Fibroblast of lung (primary cell): ENCODE data around the gene MYBPH. TPM values are rescaled to one million over a fixed set of nuclear protein-coding genes. Genes with fewer than 3 reads are reported as not detected.

Experiments
- DNase-seq, 2 donors: peaks; one replicate each; pipeline versions ENCODE4 v3.0.0 to v3.0.0-alpha.2; 2010; ENCODE audit warnings: low read depth in 2 of 2
- H2AFZ ChIP-seq: 2 replicates; pipeline ENCODE4 v1.5.1; 2012; ENCODE audit warnings: low read length, control low read depth, inconsistent platforms
- H3K27ac ChIP-seq: 2 replicates; pipeline ENCODE4 v1.5.1; 2011; ENCODE audit warnings: low read length, control low read depth; ENCODE audit not compliant: insufficient read depth
- H3K27me3 ChIP-seq: 2 replicates; pipeline ENCODE4 v1.5.1; 2011; ENCODE audit warnings: mild to moderate bottlenecking, low read length; ENCODE audit not compliant: control insufficient read depth, insufficient read depth
- H3K36me3 ChIP-seq: 2 replicates; pipeline ENCODE4 v1.5.1; 2011; ENCODE audit warnings: low read length; ENCODE audit not compliant: control insufficient read depth, insufficient read depth
- H3K4me1 ChIP-seq: 2 replicates; pipeline ENCODE4 v1.5.1; 2011; ENCODE audit warnings: low read length; ENCODE audit not compliant: control insufficient read depth, insufficient read depth; ENCODE audit errors: extremely low read depth
- H3K4me2 ChIP-seq: 2 replicates; pipeline ENCODE4 v1.5.1; 2011; ENCODE audit warnings: low read length, control low read depth; ENCODE audit not compliant: insufficient read depth; ENCODE audit errors: extremely low read depth
- H3K4me3 ChIP-seq, 4 experiments: fragments of 200-600 bp in 1 of 4; sonication (generic) in 1 of 4; replicated peaks in 1 of 4; 2 replicates each; pipeline ENCODE4 v1.5.1; 2011 to 2016; ENCODE audit warnings: low read length in 4 of 4, low read depth in 3 of 4, mild to moderate bottlenecking in 3 of 4, control low read depth in 2 of 4, inconsistent platforms in 1 of 4, mixed read lengths in 1 of 4; ENCODE audit not compliant: insufficient read depth in 1 of 4; ENCODE audit errors: control extremely low read depth in 1 of 4
- H3K79me2 ChIP-seq: 2 replicates; pipeline ENCODE4 v1.5.1; 2012; ENCODE audit warnings: mild to moderate bottlenecking, low read length, inconsistent platforms; ENCODE audit not compliant: control insufficient read depth, insufficient read depth
- H3K9ac ChIP-seq: 2 replicates; pipeline ENCODE4 v1.5.1; 2011; ENCODE audit warnings: mild to moderate bottlenecking, low read length, control low read depth; ENCODE audit not compliant: insufficient read depth
- H3K9me3 ChIP-seq: 2 replicates; pipeline ENCODE4 v1.5.1; 2012; ENCODE audit warnings: low read depth, low read length; ENCODE audit not compliant: control insufficient read depth, insufficient read depth
- H4K20me1 ChIP-seq: 2 replicates; pipeline ENCODE4 v1.5.1; 2011; ENCODE audit warnings: low read length; ENCODE audit not compliant: control insufficient read depth, insufficient read depth; ENCODE audit errors: extremely low read depth
- CTCF ChIP-seq, 2 donors: IDR thresholded peaks in 1 of 2; conservative IDR thresholded peaks in 1 of 2; 1 replicate in 1 of 2; 2 replicates in 1 of 2; pipeline ENCODE4 v1.5.1; 2011 to 2012; ENCODE audit warnings: low read length in 2 of 2, control low read depth in 1 of 2, inconsistent platforms in 1 of 2, low read depth in 1 of 2, mild to moderate bottlenecking in 1 of 2
- EZH2 ChIP-seq: IDR thresholded peaks from 2 replicates; pipeline ENCODE4 v1.5.1; 2012; ENCODE audit warnings: low read length, control low read depth, mild to moderate bottlenecking; ENCODE audit errors: missing control alignments
- polyA plus RNA-seq, 2 donors: library from polyadenylated mRNA; depleted of rRNA in 1 of 2; stranded (reverse) in 1 of 2; unstranded in 1 of 2; fragments of >200 nt; gene quantifications; 2 replicates each; pipeline ENCODE4 v1.2.1, GENCODE V29; 2011 to 2012; ENCODE audit warnings: missing spikeins in 1 of 2
- total RNA-seq: library from RNA; depleted of rRNA; stranded (reverse); fragments of >200 nt; gene quantifications from 2 replicates; pipeline ENCODE4 v1.2.1, GENCODE V29; 2014

Gene MYBPH
- total and polyA plus RNA-seq, 2 donors (not counting 1 experiment from before 2014, with no cell fraction given): 0.17 to 5.5 TPM

- Histone ChIP-seq H3K36me3 (no peaks in the 10 kb centered on the region), H3K9ac (no peak overlapping the region), H3K27me3 (no peaks in the 10 kb centered on the region), H3K4me3 (no peak overlapping the region), H3K4me2 (no peak overlapping the region), H3K27ac (no peak overlapping the region), H3K9me3 (no peaks in the 10 kb centered on the region), H2AFZ (no peak overlapping the region), H4K20me1 (no peaks in the 10 kb centered on the region), H3K79me2 (no peaks in the 10 kb centered on the region), H3K4me1 (peaks cover 10% of the 10 kb centered on the region)
- DNase-seq: no peak
- no peak for TF ChIP-seq EZH2
- TF ChIP-seq CTCF (conservative IDR thresholded peaks at IDR 0.05 in 1 of 2, IDR thresholded peaks at IDR 0.05 in 1 of 2; ENCODE audit: low read depth in 1 of 2, low read length in 2 of 2): peak in 1 of 2 donors; percentile 28
These were observed 27.5 kb downstream of the MYBPH start for GRCh38 chr1:203148127-203148526.

- no peak overlapping the region for H3K4me3 ChIP-seq
- H3K4me2 ChIP-seq: no peak overlapping the region
- DNase-seq: no peak
- no peaks in the 10 kb centered on the region for H4K20me1 ChIP-seq
- H3K9me3 ChIP-seq: no peaks in the 10 kb centered on the region
- no peak overlapping the region for H3K27ac ChIP-seq
- H2AFZ ChIP-seq: no peak overlapping the region
- no peaks in the 10 kb centered on the region for H3K79me2 ChIP-seq
- TF ChIP-seq EZH2 (no peak), CTCF (conservative IDR thresholded peaks at IDR 0.05 in 1 of 2, IDR thresholded peaks at IDR 0.05 in 1 of 2; ENCODE audit: low read depth in 1 of 2, low read length in 2 of 2) (no peak)
- H3K36me3 ChIP-seq: no peaks in the 10 kb centered on the region
- H3K4me1 ChIP-seq: peaks cover 6% of the 10 kb centered on the region
- no peaks in the 10 kb centered on the region for H3K27me3 ChIP-seq
- no peak overlapping the region for H3K9ac ChIP-seq
These were observed 28.2 kb downstream of the MYBPH start for GRCh38 chr1:203147376-203147775.

GRCh38 chr1:203146537-203146936, 29.1 kb downstream of the MYBPH start:
- no peak overlapping the region for H3K27ac ChIP-seq
- DNase-seq: no peak
- no peak overlapping the region for H3K4me3 ChIP-seq
- no peaks in the 10 kb centered on the region for H3K36me3 ChIP-seq
- H4K20me1 ChIP-seq: no peaks in the 10 kb centered on the region
- no peak overlapping the region for H2AFZ ChIP-seq
- H3K27me3 ChIP-seq: no peaks in the 10 kb centered on the region
- H3K9me3 ChIP-seq: no peaks in the 10 kb centered on the region
- no peak overlapping the region for H3K4me2 ChIP-seq
- H3K9ac ChIP-seq: no peak overlapping the region
- H3K4me1 ChIP-seq: peaks cover 3% of the 10 kb centered on the region
- TF ChIP-seq CTCF (conservative IDR thresholded peaks at IDR 0.05 in 1 of 2, IDR thresholded peaks at IDR 0.05 in 1 of 2; ENCODE audit: low read depth in 1 of 2, low read length in 2 of 2) (no peak), EZH2 (no peak)
- H3K79me2 ChIP-seq: no peaks in the 10 kb centered on the region
